Measurements from ENCODE around the gene AQP6. TPM values are rescaled to one million over a fixed set of nuclear protein-coding genes. Genes with fewer than 3 reads are reported as not detected.

Gene AQP6
- total RNA-seq, 1 donor from 2014 or later: 0.21 TPM

- Mint-ChIP-seq H3K4me1 (peaks cover 23% of the 10 kb centered on the region), H3K4me3 (peak overlapping the region; percentile 47), H3K27ac (ENCODE audit: unreplicated experiment) (no peak overlapping the region), H3K36me3 (ENCODE audit: low read depth) (no peaks in the 10 kb centered on the region), H3K9me3 (no peaks in the 10 kb centered on the region), H3K27me3 (ENCODE audit: low read depth) (peaks cover 48% of the 10 kb centered on the region)
- DNase-seq (ENCODE audit: low read depth, low spot score): no peak
- no peak for TF ChIP-seq CTCF (conservative IDR thresholded peaks at IDR 0.05)
These were observed 9.6 kb upstream of the AQP6 start for GRCh38 chr12:49962861-49963765.

GRCh38 chr12:49963976-49964815, 8.6 kb upstream of the AQP6 start:
- H3K4me1 Mint-ChIP-seq: peaks cover 16% of the 10 kb centered on the region
- peaks cover 45% of the 10 kb centered on the region for H3K27me3 Mint-ChIP-seq (ENCODE audit: low read depth)
- no peaks in the 10 kb centered on the region for H3K36me3 Mint-ChIP-seq (ENCODE audit: low read depth)
- no peak overlapping the region for H3K27ac Mint-ChIP-seq (ENCODE audit: unreplicated experiment)
- H3K4me3 Mint-ChIP-seq: peak overlapping the region; percentile 38
- DNase-seq (ENCODE audit: low read depth, low spot score): no peak
- no peak for TF ChIP-seq CTCF (conservative IDR thresholded peaks at IDR 0.05)
- H3K9me3 Mint-ChIP-seq: no peaks in the 10 kb centered on the region

GRCh38 chr12:49964849-49965624, 7.7 kb upstream of the AQP6 start:
- DNase-seq (ENCODE audit: low read depth, low spot score): no peak
- Mint-ChIP-seq H3K36me3 (ENCODE audit: low read depth) (no peaks in the 10 kb centered on the region), H3K27me3 (ENCODE audit: low read depth) (peaks cover 36% of the 10 kb centered on the region), H3K4me3 (peak overlapping the region; percentile 38), H3K27ac (ENCODE audit: unreplicated experiment) (no peak overlapping the region), H3K9me3 (no peaks in the 10 kb centered on the region), H3K4me1 (peaks cover 8% of the 10 kb centered on the region)
- TF ChIP-seq CTCF (conservative IDR thresholded peaks at IDR 0.05): no peak

GRCh38 chr12:49965836-49966235, 6.9 kb upstream of the AQP6 start:
- DNase-seq (ENCODE audit: low read depth, low spot score): no peak
- no peak overlapping the region for H3K4me3 Mint-ChIP-seq
- peaks cover 28% of the 10 kb centered on the region for H3K27me3 Mint-ChIP-seq (ENCODE audit: low read depth)
- no peaks in the 10 kb centered on the region for H3K4me1 Mint-ChIP-seq
- no peak overlapping the region for H3K27ac Mint-ChIP-seq (ENCODE audit: unreplicated experiment)
- no peaks in the 10 kb centered on the region for H3K9me3 Mint-ChIP-seq
- no peaks in the 10 kb centered on the region for H3K36me3 Mint-ChIP-seq (ENCODE audit: low read depth)
- TF ChIP-seq CTCF (conservative IDR thresholded peaks at IDR 0.05): no peak

- no peak for DNase-seq (ENCODE audit: low read depth, low spot score)
- H3K27me3 Mint-ChIP-seq (ENCODE audit: low read depth): peaks cover 27% of the 10 kb centered on the region
These were observed 6.2 kb upstream of the AQP6 start for GRCh38 chr12:49966511-49967041.

More at GRCh38 chr12:49966511-49967041, 6.2 kb upstream of the AQP6 start:
- Mint-ChIP-seq H3K4me3 (peak overlapping the region; percentile 6), H3K27ac (ENCODE audit: unreplicated experiment) (no peak overlapping the region), H3K4me1 (no peaks in the 10 kb centered on the region), H3K36me3 (ENCODE audit: low read depth) (no peaks in the 10 kb centered on the region), H3K9me3 (no peaks in the 10 kb centered on the region)
- TF ChIP-seq CTCF (conservative IDR thresholded peaks at IDR 0.05): no peak

Data from neural crest cell (in vitro differentiated cells).